ENCODE measurements around the gene TMEM240. TPM values are rescaled to one million over a fixed set of nuclear protein-coding genes. Genes with fewer than 3 reads are reported as not detected.
A peak's percentile ranks its signal among the peaks of the same experiment; 100 is the strongest.

Gene TMEM240
- total RNA-seq, 4 donors from 2014 or later = 1.0 to 1.7 (median 1.1) TPM; not detected in 1

DNA sequence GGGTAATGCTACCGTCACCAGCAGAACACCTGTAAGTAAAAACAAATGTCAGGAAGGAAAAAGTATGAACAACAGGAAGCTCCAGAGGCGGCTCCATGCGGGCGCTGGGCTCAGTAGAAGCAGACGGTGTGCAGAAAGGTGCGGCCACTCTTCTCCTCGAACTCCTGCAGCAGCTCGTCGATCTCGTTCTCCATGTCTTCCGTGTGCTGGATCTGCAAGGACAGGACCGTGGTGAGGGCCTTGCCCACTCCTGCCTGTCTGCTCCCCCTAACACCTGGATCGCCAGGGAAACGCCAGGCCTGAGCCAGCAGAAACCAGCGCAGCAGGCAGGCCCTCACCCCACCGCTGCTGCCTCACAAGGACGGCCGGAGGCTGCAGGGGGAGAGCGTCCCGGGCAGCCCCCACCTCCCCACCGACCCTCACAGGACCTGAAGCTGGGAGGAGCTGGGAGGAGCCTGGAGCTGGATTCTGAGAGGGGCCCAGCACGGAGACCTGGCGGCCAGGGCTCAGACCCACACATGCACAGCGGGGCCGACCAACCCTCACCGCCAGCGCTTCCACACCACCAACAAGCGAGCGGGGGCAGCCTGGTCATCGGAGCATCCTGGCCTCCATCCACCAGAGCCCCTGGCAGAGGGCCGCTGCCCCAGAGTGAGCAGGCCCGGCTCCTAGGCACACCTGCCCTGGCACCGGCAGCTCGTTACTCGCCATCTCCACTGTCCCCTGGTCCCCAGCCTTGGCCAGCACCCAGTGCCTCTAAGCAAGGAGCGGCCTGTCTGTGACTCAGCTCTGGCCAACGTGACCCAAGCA is 1.7 kb upstream of the TMEM240 start:
- H3K27me3 ChIP-seq = no peaks in the 10 kb centered on the region
- no peak overlapping the region for H3K4me3 ChIP-seq
- no peak overlapping the region for H3K27ac ChIP-seq
- peaks cover 23% of the 10 kb centered on the region for H3K36me3 ChIP-seq
- 86% methylated on average over 21 of the region's 37 CpGs for WGBS
- no peak for DNase-seq (ENCODE audit: low spot score in 2 of 2)
- H3K9me3 ChIP-seq = no peaks in the 10 kb centered on the region
- TF ChIP-seq EP300 (IDR thresholded peaks at IDR 0.05) = no peak
- TF ChIP-seq POLR2A (IDR thresholded peaks at IDR 0.05) = no peak
- peaks cover 29% of the 10 kb centered on the region for H3K4me1 ChIP-seq

DNA sequence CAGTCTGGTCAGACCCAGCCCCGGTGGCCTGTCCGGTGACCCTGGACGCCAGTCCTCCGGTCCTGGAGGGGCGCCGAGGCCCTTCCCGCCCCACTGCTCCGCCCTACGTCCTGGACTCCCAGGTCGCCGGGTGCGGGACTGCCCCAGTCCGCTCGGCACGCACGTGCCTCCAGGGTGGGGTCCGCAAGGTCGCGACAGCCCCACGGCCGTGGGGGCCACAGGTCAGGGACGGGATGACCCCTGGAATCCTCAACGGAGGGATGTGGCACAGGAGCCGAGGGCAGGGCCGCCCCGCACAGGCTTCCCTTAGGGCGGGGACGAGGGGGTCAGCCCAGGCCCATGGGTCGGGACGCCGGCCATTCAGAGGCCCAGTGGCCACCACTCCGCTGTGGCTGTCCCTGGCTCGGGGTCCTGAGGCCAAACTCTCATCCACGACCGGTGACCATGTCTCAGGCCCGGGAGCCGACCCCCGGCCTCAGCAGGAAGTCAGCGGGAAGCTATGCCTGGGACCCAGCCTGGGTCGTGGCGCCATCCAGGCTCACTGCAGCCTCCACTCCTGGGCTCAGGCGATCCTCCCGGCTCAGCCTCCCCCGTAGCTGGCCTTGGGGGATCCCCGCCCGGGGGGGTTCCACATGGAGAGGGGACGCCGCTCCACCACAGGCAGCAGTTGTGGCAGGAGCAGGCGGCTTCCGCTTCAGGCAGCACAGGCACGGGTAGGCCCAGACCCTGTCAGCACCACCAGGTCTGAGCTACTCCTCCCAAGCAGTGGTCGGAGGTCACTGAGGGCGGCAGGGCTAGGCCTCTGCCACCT is 599 bp upstream of the TMEM240 start:
- DNase-seq (ENCODE audit: low spot score in 2 of 2) = no peak
- TF ChIP-seq, protein P1, sequence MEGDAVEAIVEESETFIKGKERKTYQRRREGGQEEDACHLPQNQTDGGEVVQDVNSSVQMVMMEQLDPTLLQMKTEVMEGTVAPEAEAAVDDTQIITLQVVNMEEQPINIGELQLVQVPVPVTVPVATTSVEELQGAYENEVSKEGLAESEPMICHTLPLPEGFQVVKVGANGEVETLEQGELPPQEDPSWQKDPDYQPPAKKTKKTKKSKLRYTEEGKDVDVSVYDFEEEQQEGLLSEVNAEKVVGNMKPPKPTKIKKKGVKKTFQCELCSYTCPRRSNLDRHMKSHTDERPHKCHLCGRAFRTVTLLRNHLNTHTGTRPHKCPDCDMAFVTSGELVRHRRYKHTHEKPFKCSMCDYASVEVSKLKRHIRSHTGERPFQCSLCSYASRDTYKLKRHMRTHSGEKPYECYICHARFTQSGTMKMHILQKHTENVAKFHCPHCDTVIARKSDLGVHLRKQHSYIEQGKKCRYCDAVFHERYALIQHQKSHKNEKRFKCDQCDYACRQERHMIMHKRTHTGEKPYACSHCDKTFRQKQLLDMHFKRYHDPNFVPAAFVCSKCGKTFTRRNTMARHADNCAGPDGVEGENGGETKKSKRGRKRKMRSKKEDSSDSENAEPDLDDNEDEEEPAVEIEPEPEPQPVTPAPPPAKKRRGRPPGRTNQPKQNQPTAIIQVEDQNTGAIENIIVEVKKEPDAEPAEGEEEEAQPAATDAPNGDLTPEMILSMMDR (IDR thresholded peaks at IDR 0.05) = no peak
- no peak for TF ChIP-seq POLR2A (IDR thresholded peaks at IDR 0.05)
- TF ChIP-seq POLR2AphosphoS5 (IDR thresholded peaks at IDR 0.05) = no peak
- TF ChIP-seq EP300 (IDR thresholded peaks at IDR 0.05) = no peak
- peaks cover 23% of the 10 kb centered on the region for H3K36me3 ChIP-seq
- peak overlapping the region; percentile 66 for H3K4me3 ChIP-seq
- WGBS = 93% methylated on average over 3 of the region's 53 CpGs
- H3K4me1 ChIP-seq = peaks cover 29% of the 10 kb centered on the region
- H3K27me3 ChIP-seq = no peaks in the 10 kb centered on the region
- H3K9me3 ChIP-seq = no peaks in the 10 kb centered on the region
- peak overlapping the region; percentile 44 for H3K27ac ChIP-seq

DNA sequence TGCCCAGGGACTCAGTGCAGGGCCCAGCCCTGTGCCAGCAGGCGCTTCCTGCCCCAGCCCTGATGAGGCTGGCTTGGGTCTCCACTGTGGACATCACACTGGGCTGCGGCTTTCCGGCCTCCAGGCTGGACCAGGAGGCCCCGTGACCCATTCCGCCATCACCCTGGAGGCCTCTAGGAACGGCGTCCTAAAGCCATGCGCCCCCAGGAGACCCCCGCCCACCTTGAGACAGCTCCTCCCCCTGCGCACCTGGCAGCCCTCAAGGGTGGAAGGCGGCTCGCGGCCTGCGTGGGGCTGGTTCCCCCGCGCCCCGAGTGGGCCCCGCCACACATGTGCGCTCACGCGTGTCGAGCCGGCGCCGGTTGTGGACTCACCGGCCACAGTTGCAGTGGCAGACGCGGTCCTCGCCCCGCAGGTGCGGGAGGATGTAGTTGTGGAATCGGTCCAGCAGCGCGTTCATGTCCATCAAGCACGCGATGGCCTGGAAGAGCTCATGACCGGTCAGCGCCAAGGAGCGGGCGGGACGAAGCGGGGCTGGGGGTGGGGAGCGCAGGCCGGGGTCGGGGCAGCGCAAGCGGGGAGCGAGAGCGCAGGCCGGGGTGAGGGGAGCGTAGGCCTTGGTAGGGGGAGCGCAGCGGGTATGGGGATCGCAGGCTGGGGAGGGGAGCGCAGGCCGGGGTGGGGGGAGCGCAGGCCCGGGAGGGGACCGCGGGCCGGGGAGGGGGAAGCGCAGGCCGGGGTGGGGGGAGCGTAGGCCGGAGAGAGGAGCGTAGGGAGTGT is 924 bp downstream of the TMEM240 start:
- TF ChIP-seq, protein P1 (IDR thresholded peaks at IDR 0.05) = no peak
- no peak for TF ChIP-seq POLR2A (IDR thresholded peaks at IDR 0.05)
- TF ChIP-seq EP300 (IDR thresholded peaks at IDR 0.05) = no peak
- TF ChIP-seq POLR2AphosphoS5 (IDR thresholded peaks at IDR 0.05) = no peak
- no peak for DNase-seq (ENCODE audit: low spot score in 2 of 2)
- Histone ChIP-seq H3K4me1 (peaks cover 29% of the 10 kb centered on the region), H3K27ac (no peak overlapping the region), H3K4me3 (peak overlapping the region; percentile 66), H3K36me3 (peaks cover 27% of the 10 kb centered on the region), H3K27me3 (no peaks in the 10 kb centered on the region), H3K9me3 (no peaks in the 10 kb centered on the region)
- WGBS = 15% methylated on average over 17 of the region's 66 CpGs

DNA sequence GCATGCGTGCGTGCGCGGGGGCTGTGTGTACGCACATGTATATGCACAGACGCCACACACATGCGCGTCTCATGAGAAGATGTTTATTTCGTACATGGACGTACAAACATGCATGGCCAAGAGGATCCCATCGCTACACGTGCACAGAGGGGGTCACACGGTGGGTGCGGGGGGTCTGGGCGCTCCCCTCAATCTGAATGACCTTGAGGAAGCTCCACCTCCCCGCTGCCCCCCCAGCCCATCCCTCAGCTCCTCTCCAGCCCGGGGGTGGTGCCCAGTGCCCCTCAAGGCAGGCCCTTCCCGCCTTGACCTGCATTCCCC is 1.5 kb downstream of the TMEM240 start:
- Histone ChIP-seq H3K36me3 (peaks cover 28% of the 10 kb centered on the region), H3K4me1 (peaks cover 29% of the 10 kb centered on the region), H3K27me3 (no peaks in the 10 kb centered on the region), H3K27ac (no peak overlapping the region), H3K9me3 (no peaks in the 10 kb centered on the region), H3K4me3 (peak overlapping the region; percentile 66)
- no peak for DNase-seq (ENCODE audit: low spot score in 2 of 2)
- TF ChIP-seq, protein P1 (IDR thresholded peaks at IDR 0.05) = no peak
- TF ChIP-seq POLR2A (IDR thresholded peaks at IDR 0.05) (no peak), EP300 (IDR thresholded peaks at IDR 0.05) (no peak), POLR2AphosphoS5 (IDR thresholded peaks at IDR 0.05) (no peak)
- WGBS = 97% methylated on average over 10 of the region's 18 CpGs

DNA sequence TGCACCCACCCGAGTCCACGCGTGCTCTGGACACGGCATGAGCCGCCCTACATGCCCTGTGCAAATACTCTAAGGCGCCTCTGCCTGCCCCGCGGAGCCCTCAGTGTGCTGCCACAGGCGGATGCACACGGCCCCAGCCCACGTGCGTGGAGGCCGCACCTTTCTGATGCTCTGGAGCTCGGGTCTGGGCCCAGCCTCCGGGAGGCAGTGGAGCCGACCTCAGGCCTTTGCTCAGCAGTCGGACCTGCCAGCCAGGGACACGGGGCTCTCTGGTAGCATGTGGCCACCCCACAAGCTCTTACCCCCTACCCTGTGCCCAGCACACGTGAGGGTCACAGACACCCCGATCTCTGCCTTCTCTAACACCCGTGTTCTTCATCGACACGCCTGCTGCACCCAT is 2.1 kb downstream of the TMEM240 start:
- Histone ChIP-seq H3K4me3 (no peak overlapping the region), H3K4me1 (peaks cover 26% of the 10 kb centered on the region), H3K27ac (no peak overlapping the region), H3K36me3 (peaks cover 26% of the 10 kb centered on the region), H3K27me3 (no peaks in the 10 kb centered on the region), H3K9me3 (no peaks in the 10 kb centered on the region)
- no peak for TF ChIP-seq POLR2A (IDR thresholded peaks at IDR 0.05)
- no peak for TF ChIP-seq POLR2AphosphoS5 (IDR thresholded peaks at IDR 0.05)
- DNase-seq (ENCODE audit: low spot score in 2 of 2) = no peak
- over 99% methylated on average over 9 of the region's 23 CpGs for WGBS
